ENCODE measurements around the gene EHHADH.
"Not testable (repeated sequence)": the region's sequence is repeated elsewhere in the genome, so short reads cannot be mapped to it uniquely, and the experiment has no call there.

EHHADH gene

GRCh38 chr3:185251272-185251671, 2.6 kb downstream of the EHHADH start:
- no peak for DNase-seq (ENCODE audit: low read depth in 2 of 2)

GRCh38 chr3:185250653-185251052, 3.2 kb downstream of the EHHADH start:
- no peak for DNase-seq (ENCODE audit: low read depth in 2 of 2)

- DNase-seq (ENCODE audit: low read depth in 2 of 2): no peak
Observed at GRCh38 chr3:185250247-185250646, 3.6 kb downstream of the EHHADH start.

GRCh38 chr3:185242642-185243041, 11.2 kb downstream of the EHHADH start:
- DNase-seq (ENCODE audit: low read depth in 2 of 2): no peak

- DNase-seq (ENCODE audit: low read depth in 2 of 2): no peak
Observed at GRCh38 chr3:185236969-185237368, 16.9 kb downstream of the EHHADH start.

GRCh38 chr3:185233328-185233727, 20.5 kb downstream of the EHHADH start:
- no peak for DNase-seq (ENCODE audit: low read depth in 2 of 2)

GRCh38 chr3:185226526-185226925, 27.3 kb downstream of the EHHADH start:
- DNase-seq (ENCODE audit: low read depth in 2 of 2): not testable (repeated sequence)

- DNase-seq (ENCODE audit: low read depth in 2 of 2): no peak
Observed at GRCh38 chr3:185225523-185225922, 28.3 kb downstream of the EHHADH start.

- DNase-seq (ENCODE audit: low read depth in 2 of 2): no peak
Observed at GRCh38 chr3:185225080-185225479, 28.8 kb downstream of the EHHADH start.

GRCh38 chr3:185221203-185221602, 32.6 kb downstream of the EHHADH start:
- no peak for DNase-seq (ENCODE audit: low read depth in 2 of 2)

GRCh38 chr3:185216607-185216958, 37.3 kb downstream of the EHHADH start:
- DNase-seq (ENCODE audit: low read depth in 2 of 2): no peak

- no peak for DNase-seq (ENCODE audit: low read depth in 2 of 2)
Observed at GRCh38 chr3:185215873-185216606, 37.8 kb downstream of the EHHADH start.

- no peak for DNase-seq (ENCODE audit: low read depth in 2 of 2)
Observed at GRCh38 chr3:185212559-185212958, 41.3 kb downstream of the EHHADH start.

GRCh38 chr3:185212086-185212485, 41.8 kb downstream of the EHHADH start:
- DNase-seq (ENCODE audit: low read depth in 2 of 2): no peak

GRCh38 chr3:185210621-185211142, 43.2 kb downstream of the EHHADH start:
- DNase-seq (ENCODE audit: low read depth in 2 of 2): no peak

GRCh38 chr3:185208823-185209222, 45.0 kb downstream of the EHHADH start:
- DNase-seq (ENCODE audit: low read depth in 2 of 2): no peak

- DNase-seq (ENCODE audit: low read depth in 2 of 2): no peak
Observed at GRCh38 chr3:185207931-185208746, 45.7 kb downstream of the EHHADH start.

- DNase-seq (ENCODE audit: low read depth in 2 of 2): no peak
Observed at GRCh38 chr3:185207481-185207880, 46.4 kb downstream of the EHHADH start.

GRCh38 chr3:185205865-185206264, 48.0 kb downstream of the EHHADH start:
- no peak for DNase-seq (ENCODE audit: low read depth in 2 of 2)

- no peak for DNase-seq (ENCODE audit: low read depth in 2 of 2)
Observed at GRCh38 chr3:185204894-185205293, 49.0 kb downstream of the EHHADH start.

- DNase-seq (ENCODE audit: low read depth in 2 of 2): no peak
Observed at GRCh38 chr3:185200639-185201038, 53.2 kb downstream of the EHHADH start.

GRCh38 chr3:185199671-185200070, 54.2 kb downstream of the EHHADH start:
- DNase-seq (ENCODE audit: low read depth in 2 of 2): no peak

- DNase-seq (ENCODE audit: low read depth in 2 of 2): no peak
Observed at GRCh38 chr3:185199206-185199605, 54.6 kb downstream of the EHHADH start.

Data from stimulated activated CD8-positive, alpha-beta memory T cell treated with anti-CD3 and anti-CD28 coated beads, Interleukin-7, amount 100 ng/mL, for 1 hour (primary cell).